AG09309 (cell line): ENCODE data around the gene SLC7A1.

Experiments used
- DNase-seq: peaks from one replicate; pipeline ENCODE4 v3.0.0-alpha.2; 2010; ENCODE audit warnings: low read depth
- H3K4me3 ChIP-seq: 2 replicates; pipeline ENCODE4 v1.5.1; 2011; ENCODE audit warnings: mild to moderate bottlenecking, low read depth, low read length, moderate library complexity; ENCODE audit not compliant: control insufficient read depth
- CTCF ChIP-seq: IDR thresholded peaks from 2 replicates; pipeline ENCODE4 v1.5.1; 2011; ENCODE audit warnings: mild to moderate bottlenecking, low read depth, low read length, inconsistent platforms; ENCODE audit not compliant: insufficient read depth, control insufficient read depth; ENCODE audit errors: missing control alignments

Gene SLC7A1

DNA sequence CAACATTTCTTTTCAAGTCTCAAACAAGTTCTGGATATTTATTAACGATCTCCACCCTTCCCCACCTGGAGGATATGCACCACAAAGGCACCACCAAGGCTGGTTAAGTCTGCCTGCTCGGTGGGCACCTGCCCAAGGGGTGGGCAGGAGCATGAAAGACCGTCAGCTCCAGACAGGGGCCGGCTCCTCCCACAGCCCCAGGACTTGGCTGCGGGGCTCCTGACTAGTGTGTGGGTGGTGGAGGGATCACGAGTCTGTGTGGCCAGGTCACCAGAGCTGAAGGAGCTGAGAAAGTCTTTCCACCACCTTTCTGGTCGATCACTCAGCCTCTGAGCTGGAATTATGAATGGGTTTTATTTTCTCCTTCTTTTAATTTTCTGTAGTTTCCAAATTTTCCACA lies 7.8 kb downstream of the SLC7A1 start:
- no peak overlapping the region for H3K4me3 ChIP-seq
- DNase-seq, result no peak
- no peak for TF ChIP-seq CTCF

GRCh38 chr13:29583073-29583785 lies 12.3 kb downstream of the SLC7A1 start:
- peak; percentile 53 for DNase-seq
- no peak for TF ChIP-seq CTCF
- H3K4me3 ChIP-seq, result no peak overlapping the region

GRCh38 chr13:29582171-29582570 lies 13.3 kb downstream of the SLC7A1 start:
- no peak overlapping the region for H3K4me3 ChIP-seq
- no peak for DNase-seq
- no peak for TF ChIP-seq CTCF

DNA sequence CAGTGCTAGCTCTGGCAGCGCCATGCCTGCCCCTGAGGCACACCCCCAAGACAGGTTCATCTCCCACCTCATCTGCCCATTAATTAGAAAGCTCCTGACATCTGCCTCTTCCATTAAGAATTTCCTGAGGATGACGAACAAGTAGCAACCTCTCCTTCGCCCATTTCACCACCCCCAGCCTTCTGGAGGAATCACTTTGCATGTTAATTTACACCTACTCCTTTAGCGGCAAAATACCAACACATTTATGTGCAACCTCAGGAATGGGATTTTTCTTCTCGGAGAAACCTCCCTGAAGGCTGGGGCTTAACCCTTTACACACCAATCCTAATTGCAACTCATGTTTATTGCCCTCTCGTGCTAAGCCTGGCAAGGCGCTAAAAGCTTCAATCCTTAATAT lies 13.8 kb downstream of the SLC7A1 start:
- TF ChIP-seq CTCF, result no peak

DNA sequence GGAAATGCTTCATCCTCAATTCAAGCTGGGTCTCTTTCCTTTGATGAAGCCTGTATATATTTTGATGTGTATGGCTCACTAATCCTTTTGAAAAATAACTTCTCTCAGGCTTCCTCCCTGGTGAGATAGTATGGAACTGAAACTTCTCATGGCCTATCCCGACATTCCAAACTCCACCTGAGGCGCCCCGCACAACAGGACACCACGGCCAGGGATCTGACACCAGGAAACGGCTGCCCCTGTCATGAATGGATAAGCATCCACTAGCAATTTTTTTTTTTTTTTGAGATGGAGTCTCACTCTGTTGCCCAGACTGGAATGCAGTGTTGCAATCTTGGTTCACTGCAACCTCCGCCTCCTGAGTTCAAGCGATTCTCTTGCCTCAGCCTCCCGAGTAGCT lies 16.4 kb downstream of the SLC7A1 start:
- DNase-seq, result no peak
- H3K4me3 ChIP-seq, result no peak overlapping the region
- no peak for TF ChIP-seq CTCF

More for the DNA sequence above, 13.8 kb downstream of the SLC7A1 start:
- H3K4me3 ChIP-seq, result no peak overlapping the region
- no peak for DNase-seq

- TF ChIP-seq CTCF, result no peak
- no peak overlapping the region for H3K4me3 ChIP-seq
- DNase-seq, result no peak
Observed at GRCh38 chr13:29578300-29579085, 17.0 kb downstream of the SLC7A1 start.
